Peyer's patch (tissue), 4 donors: Measurements from ENCODE around the gene SLC6A6.
"Not testable (repeated sequence)": the region's sequence is repeated elsewhere in the genome, so short reads cannot be mapped to it uniquely, and the experiment has no call there.

Experiments used
- POLR2A ChIP-seq, 2 donors: fragments of 450-650 bp; IDR thresholded peaks; one replicate each; pipeline ENCODE4 v1.5.1; 2017; ENCODE audit warnings: antibody characterized with exemption in 2 of 2, mild to moderate bottlenecking in 2 of 2, moderate library complexity in 2 of 2
- TF ChIP-seq, protein P1 (sequence below), 6 experiments: fragments of 450-650 bp in 4 of 6; fragments of 200-600 bp in 2 of 6; sonication (generic) in 1 of 6; IDR thresholded peaks; one replicate each; pipeline ENCODE4 v1.5.1; 2017 to 2019; ENCODE audit warnings: antibody characterized with exemption in 6 of 6, mild to moderate bottlenecking in 3 of 6, moderate library complexity in 1 of 6

- TF ChIP-seq, protein P1, sequence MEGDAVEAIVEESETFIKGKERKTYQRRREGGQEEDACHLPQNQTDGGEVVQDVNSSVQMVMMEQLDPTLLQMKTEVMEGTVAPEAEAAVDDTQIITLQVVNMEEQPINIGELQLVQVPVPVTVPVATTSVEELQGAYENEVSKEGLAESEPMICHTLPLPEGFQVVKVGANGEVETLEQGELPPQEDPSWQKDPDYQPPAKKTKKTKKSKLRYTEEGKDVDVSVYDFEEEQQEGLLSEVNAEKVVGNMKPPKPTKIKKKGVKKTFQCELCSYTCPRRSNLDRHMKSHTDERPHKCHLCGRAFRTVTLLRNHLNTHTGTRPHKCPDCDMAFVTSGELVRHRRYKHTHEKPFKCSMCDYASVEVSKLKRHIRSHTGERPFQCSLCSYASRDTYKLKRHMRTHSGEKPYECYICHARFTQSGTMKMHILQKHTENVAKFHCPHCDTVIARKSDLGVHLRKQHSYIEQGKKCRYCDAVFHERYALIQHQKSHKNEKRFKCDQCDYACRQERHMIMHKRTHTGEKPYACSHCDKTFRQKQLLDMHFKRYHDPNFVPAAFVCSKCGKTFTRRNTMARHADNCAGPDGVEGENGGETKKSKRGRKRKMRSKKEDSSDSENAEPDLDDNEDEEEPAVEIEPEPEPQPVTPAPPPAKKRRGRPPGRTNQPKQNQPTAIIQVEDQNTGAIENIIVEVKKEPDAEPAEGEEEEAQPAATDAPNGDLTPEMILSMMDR (IDR thresholded peaks at IDR 0.05), result not testable (repeated sequence)
- TF ChIP-seq POLR2A (IDR thresholded peaks at IDR 0.05), result not testable (repeated sequence)
Measured at GRCh38 chr3:14409779-14410063, 7.3 kb downstream of the SLC6A6 start.
